HepG2 (cell line): Measurements from ENCODE around the gene KRTAP1-4. TPM values are rescaled to one million over a fixed set of nuclear protein-coding genes. Genes with fewer than 3 reads are reported as not detected.

Experiments used
- CTCF ChIP-seq: sonication (generic); formaldehyde crosslinking; IDR thresholded peaks from 2 replicates; pipeline ENCODE4 v1.5.0; 2020; ENCODE audit warnings: mild to moderate bottlenecking, missing genetic modification reagents, moderate library complexity
- ZNF362 ChIP-seq: sonication (generic); formaldehyde crosslinking; IDR thresholded peaks from 2 replicates; pipeline ENCODE4 v1.4.0; 2020; ENCODE audit warnings: missing genetic modification reagents, mild to moderate bottlenecking, borderline replicate concordance
- ZNF407 ChIP-seq: sonication (generic); formaldehyde crosslinking; IDR thresholded peaks from one replicate; pipeline ENCODE4 v1.5.1; 2020; ENCODE audit warnings: mild to moderate bottlenecking, missing genetic modification reagents; ENCODE audit errors: not compliant biosample characterization
- polyA plus RNA-seq, 8 experiments: library from polyadenylated mRNA; depleted of rRNA in 3 of 8; stranded (reverse) in 7 of 8; unstranded in 1 of 8; fragments of >200 nt; fragmentation: Illumina TruSeq in 4 of 8; extraction: Trizol in 4 of 8; gene quantifications; 2 replicates each; pipeline versions ENCODE4 v1.2.1 to v1.2.3, GENCODE V29; 2011 to 2016; ENCODE audit warnings: low read depth in 4 of 8, missing spikeins in 1 of 8, mixed read lengths in 1 of 8; ENCODE audit not compliant: insufficient read depth in 1 of 8
- total RNA-seq, 5 experiments: library from RNA; depleted of rRNA; stranded (reverse); fragments of >200 nt; fragmentation: Illumina TruSeq; extraction: Trizol; gene quantifications; 2 replicates each; pipeline ENCODE4 v1.2.3, GENCODE V29; 2016; ENCODE audit warnings: low read depth in 1 of 5

Gene KRTAP1-4
- total and polyA plus RNA-seq, 2 of the 13 experiments (the other 11 are each of a cell fraction or from before 2014, with no cell fraction given) = not detected

- no peak for TF ChIP-seq ZNF407 (CRISPR knock-in tag)
- no peak for TF ChIP-seq CTCF (CRISPR knock-in tag)
- TF ChIP-seq ZNF362 (CRISPR knock-in tag) = no peak
Measured at GRCh38 chr17:41058741-41059140, 28.7 kb upstream of the KRTAP1-4 start (continued).
